Measurements from ENCODE around the gene TMEM187. TPM values are rescaled to one million over a fixed set of nuclear protein-coding genes. Genes with fewer than 3 reads are reported as not detected.

Gene TMEM187
- polyA plus RNA-seq, 2 of the 4 experiments (the other 2 are of a cell fraction): 7.8 to 10.6 TPM

DNA sequence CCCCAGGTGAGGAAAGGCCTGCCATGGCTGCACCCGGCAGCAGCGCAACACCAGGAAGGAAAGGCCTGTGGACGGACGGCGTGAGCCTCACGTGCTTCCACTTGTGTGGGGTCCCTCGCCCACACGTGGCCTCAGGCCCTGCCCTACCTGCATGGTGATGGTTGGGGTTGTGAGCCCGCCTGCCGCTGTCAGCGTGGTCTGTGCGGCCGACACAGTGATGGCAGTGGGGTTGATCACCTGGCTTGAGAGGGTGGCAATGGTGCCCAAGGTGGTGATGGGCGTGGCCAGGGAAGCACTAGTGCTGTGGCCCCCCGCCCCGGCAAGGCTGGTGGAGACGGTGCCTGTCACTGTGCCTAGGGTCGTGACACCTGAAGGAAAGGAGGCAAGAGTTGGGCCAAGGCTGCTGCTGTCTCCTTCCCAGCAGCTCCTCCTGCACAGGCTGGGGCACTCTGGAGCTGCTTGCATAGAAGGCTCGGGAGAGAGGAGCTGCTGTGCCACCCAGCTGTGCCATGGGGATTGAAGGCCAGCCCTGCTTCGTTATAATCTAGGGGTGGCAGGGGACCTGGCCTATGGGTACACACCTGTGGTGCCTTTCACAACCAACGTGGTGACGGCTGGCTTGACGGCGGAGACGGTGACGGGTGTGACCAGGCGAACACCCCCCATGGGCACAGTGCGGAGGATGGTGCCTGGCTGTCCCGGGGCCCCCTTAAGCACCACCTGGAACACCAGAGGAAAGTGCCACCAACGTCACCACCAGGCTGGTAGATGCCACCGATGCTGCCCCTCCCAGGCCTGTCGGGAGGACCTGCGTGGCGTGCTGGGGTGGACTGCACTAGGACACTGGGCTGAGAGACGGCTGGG, 16.3 kb upstream of the TMEM187 start:
- no peaks in the 10 kb centered on the region for H3K9me3 ChIP-seq
- TF ChIP-seq, protein P1, sequence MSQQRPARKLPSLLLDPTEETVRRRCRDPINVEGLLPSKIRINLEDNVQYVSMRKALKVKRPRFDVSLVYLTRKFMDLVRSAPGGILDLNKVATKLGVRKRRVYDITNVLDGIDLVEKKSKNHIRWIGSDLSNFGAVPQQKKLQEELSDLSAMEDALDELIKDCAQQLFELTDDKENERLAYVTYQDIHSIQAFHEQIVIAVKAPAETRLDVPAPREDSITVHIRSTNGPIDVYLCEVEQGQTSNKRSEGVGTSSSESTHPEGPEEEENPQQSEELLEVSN (IDR thresholded peaks at IDR 0.05; ENCODE audit: borderline replicate concordance, low read depth): no peak
- no peak for TF ChIP-seq CBX2 (IDR thresholded peaks at IDR 0.05; ENCODE audit: borderline replicate concordance, low read depth)
- TF ChIP-seq RARB (CRISPR knock-in tag; IDR thresholded peaks at IDR 0.05): no peak
- no peak for TF ChIP-seq PHF8 (IDR thresholded peaks at IDR 0.05; ENCODE audit: borderline replicate concordance, low read depth)
- TF ChIP-seq CHD2 (IDR thresholded peaks at IDR 0.05; ENCODE audit: low read length, partially characterized antibody): no peak
- TF ChIP-seq, protein P2, sequence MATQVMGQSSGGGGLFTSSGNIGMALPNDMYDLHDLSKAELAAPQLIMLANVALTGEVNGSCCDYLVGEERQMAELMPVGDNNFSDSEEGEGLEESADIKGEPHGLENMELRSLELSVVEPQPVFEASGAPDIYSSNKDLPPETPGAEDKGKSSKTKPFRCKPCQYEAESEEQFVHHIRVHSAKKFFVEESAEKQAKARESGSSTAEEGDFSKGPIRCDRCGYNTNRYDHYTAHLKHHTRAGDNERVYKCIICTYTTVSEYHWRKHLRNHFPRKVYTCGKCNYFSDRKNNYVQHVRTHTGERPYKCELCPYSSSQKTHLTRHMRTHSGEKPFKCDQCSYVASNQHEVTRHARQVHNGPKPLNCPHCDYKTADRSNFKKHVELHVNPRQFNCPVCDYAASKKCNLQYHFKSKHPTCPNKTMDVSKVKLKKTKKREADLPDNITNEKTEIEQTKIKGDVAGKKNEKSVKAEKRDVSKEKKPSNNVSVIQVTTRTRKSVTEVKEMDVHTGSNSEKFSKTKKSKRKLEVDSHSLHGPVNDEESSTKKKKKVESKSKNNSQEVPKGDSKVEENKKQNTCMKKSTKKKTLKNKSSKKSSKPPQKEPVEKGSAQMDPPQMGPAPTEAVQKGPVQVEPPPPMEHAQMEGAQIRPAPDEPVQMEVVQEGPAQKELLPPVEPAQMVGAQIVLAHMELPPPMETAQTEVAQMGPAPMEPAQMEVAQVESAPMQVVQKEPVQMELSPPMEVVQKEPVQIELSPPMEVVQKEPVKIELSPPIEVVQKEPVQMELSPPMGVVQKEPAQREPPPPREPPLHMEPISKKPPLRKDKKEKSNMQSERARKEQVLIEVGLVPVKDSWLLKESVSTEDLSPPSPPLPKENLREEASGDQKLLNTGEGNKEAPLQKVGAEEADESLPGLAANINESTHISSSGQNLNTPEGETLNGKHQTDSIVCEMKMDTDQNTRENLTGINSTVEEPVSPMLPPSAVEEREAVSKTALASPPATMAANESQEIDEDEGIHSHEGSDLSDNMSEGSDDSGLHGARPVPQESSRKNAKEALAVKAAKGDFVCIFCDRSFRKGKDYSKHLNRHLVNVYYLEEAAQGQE (IDR thresholded peaks at IDR 0.05): no peak
- TF ChIP-seq HDAC2 (IDR thresholded peaks at IDR 0.05): no peak
- TF ChIP-seq, protein P3, sequence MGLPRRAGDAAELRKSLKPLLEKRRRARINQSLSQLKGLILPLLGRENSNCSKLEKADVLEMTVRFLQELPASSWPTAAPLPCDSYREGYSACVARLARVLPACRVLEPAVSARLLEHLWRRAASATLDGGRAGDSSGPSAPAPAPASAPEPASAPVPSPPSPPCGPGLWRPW (IDR thresholded peaks at IDR 0.05): no peak
- no peak for TF ChIP-seq RAD21 (conservative IDR thresholded peaks at IDR 0.05 in 1 of 2, IDR thresholded peaks at IDR 0.05 in 1 of 2)
- no peak for TF ChIP-seq FOXS1 (CRISPR knock-in tag; IDR thresholded peaks at IDR 0.05)
- TF ChIP-seq CHD4 (IDR thresholded peaks at IDR 0.05; ENCODE audit: borderline replicate concordance): no peak
- TF ChIP-seq SREBF2 (IDR thresholded peaks at IDR 0.05): no peak
- no peak for TF ChIP-seq ESRRA (IDR thresholded peaks at IDR 0.05; ENCODE audit: borderline replicate concordance, low read length)
- TF ChIP-seq, protein P4, sequence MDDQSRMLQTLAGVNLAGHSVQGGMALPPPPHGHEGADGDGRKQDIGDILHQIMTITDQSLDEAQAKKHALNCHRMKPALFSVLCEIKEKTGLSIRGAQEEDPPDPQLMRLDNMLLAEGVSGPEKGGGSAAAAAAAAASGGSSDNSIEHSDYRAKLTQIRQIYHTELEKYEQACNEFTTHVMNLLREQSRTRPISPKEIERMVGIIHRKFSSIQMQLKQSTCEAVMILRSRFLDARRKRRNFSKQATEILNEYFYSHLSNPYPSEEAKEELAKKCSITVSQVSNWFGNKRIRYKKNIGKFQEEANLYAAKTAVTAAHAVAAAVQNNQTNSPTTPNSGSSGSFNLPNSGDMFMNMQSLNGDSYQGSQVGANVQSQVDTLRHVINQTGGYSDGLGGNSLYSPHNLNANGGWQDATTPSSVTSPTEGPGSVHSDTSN (IDR thresholded peaks at IDR 0.05): no peak
- TF ChIP-seq POLR2A (IDR thresholded peaks at IDR 0.05; ENCODE audit: low read length): no peak
- TF ChIP-seq NR3C1 (IDR thresholded peaks at IDR 0.05): no peak
- H3K4me3 ChIP-seq: no peak overlapping the region
- H3K4me2 ChIP-seq: no peak overlapping the region
- ChIA-PET POLR2A (no interaction called here), CTCF (interaction anchor here (1.1 to 1.2 kb wide), 3 partner anchors 8 to 193 kb away, joined by 3 to 4 read pairs (median 3); no protein-coding TSS in a partner anchor)
- no peak overlapping the region for H3K27ac ChIP-seq
- FAIRE-seq: no peak
- no peak for ATAC-seq
- 97% methylated on average over 21 of the region's 35 CpGs for WGBS (ENCODE audit: missing lambda C conversion rate)
- H3K4me1 ChIP-seq: 0 out of 3 replicates have a peak, but pooled peaks cover 4% of the 10 kb centered on the region
- DNase-seq (ENCODE audit: low read depth in 1 of 2, low spot score in 1 of 2): no peak

DNA sequence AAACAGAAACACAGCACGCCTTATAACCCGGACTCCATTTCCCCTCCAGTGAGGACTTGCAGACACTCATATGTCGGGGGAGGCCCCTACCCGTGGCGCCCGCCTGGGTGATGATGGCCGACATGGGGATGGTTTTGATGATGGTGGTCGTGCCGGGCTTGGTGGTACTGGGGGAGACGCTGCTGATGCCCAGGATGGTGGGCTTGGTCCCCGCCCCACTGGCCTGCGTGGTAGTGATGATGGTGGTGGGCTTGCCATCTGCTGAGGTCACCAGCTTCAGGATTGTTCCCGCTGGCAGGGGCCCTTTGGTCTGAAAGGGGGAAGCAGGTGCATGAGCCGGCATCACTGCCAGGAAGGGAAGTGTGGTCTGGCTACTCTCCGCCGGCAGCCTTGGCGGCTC, 15.3 kb upstream of the TMEM187 start:
- Histone ChIP-seq H3K9me3 (no peaks in the 10 kb centered on the region), H3K4me1 (0 out of 3 replicates have a peak, but pooled peaks cover 4% of the 10 kb centered on the region), H3K27ac (no peak overlapping the region), H3K4me2 (no peak overlapping the region), H3K4me3 (no peak overlapping the region)
- TF ChIP-seq, protein P5, sequence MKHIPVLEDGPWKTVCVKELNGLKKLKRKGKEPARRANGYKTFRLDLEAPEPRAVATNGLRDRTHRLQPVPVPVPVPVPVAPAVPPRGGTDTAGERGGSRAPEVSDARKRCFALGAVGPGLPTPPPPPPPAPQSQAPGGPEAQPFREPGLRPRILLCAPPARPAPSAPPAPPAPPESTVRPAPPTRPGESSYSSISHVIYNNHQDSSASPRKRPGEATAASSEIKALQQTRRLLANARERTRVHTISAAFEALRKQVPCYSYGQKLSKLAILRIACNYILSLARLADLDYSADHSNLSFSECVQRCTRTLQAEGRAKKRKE (CRISPR knock-in tag; IDR thresholded peaks at IDR 0.05; ENCODE audit: low read depth): no peak
- TF ChIP-seq CBX2 (IDR thresholded peaks at IDR 0.05; ENCODE audit: borderline replicate concordance, low read depth): no peak
- TF ChIP-seq ESRRA (IDR thresholded peaks at IDR 0.05; ENCODE audit: borderline replicate concordance, low read length): no peak
- no peak for TF ChIP-seq ZC3H11A (IDR thresholded peaks at IDR 0.05)
- TF ChIP-seq, protein P4 (IDR thresholded peaks at IDR 0.05): no peak
- TF ChIP-seq, protein P6, sequence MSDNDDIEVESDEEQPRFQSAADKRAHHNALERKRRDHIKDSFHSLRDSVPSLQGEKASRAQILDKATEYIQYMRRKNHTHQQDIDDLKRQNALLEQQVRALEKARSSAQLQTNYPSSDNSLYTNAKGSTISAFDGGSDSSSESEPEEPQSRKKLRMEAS (IDR thresholded peaks at IDR 0.05): no peak
- TF ChIP-seq RFX5 (IDR thresholded peaks at IDR 0.05): no peak
- no peak for TF ChIP-seq EP300 (IDR thresholded peaks at IDR 0.05)
- no peak for TF ChIP-seq CBX8 (IDR thresholded peaks at IDR 0.05)
- no peak for TF ChIP-seq JUN (IDR thresholded peaks at IDR 0.05)
- TF ChIP-seq, protein P1 (IDR thresholded peaks at IDR 0.05; ENCODE audit: borderline replicate concordance, low read depth): no peak
- 92% methylated on average over 16 of the region's 17 CpGs for WGBS (ENCODE audit: missing lambda C conversion rate)
- CTCF ChIA-PET: interaction anchor here (1.2 to 1.4 kb wide), 2 partner anchors 11 to 30 kb away, joined by 4 to 7 read pairs; no protein-coding TSS in a partner anchor
- FAIRE-seq (no peak), ATAC-seq (no peak), DNase-seq (ENCODE audit: low read depth in 1 of 2, low spot score in 1 of 2) (no peak)
- POLR2A ChIA-PET: no interaction called here

Data from A549 (cell line).